AG09319 (cell line): ENCODE results near the gene ANKEF1.
"Not testable (repeated sequence)": the region's sequence is repeated elsewhere in the genome, so short reads cannot be mapped to it uniquely, and the experiment has no call there.

Experiments used
- DNase-seq: peaks from one replicate; pipeline ENCODE4 v3.0.0-alpha.2; 2010; ENCODE audit warnings: low read depth; ENCODE audit errors: extremely low read depth
- TF ChIP-seq, protein P1 (sequence below): IDR thresholded peaks from 2 replicates; pipeline ENCODE4 v1.5.1; 2011; ENCODE audit warnings: low read depth, mild to moderate bottlenecking, inconsistent platforms, low read length, moderate library complexity

The ANKEF1 gene

DNA sequence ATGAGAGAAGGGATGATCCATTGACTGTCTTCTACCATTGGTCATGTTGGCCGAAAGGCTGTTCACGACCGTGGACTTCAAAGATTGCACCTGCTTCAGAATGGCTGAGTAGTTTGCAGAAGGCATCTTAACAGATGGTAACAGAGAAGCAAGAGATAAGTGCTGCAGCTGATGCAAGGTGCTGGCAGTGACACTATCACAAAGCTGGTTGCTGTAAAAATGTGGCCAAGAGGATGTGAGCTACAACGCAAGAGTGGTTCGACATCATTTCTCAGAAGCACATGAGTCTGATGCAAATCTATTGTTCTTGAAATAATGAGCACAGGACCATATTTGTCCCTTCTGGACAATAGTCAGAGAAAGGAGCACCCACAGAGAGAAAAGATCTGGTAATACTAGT, 27.0 kb upstream of the ANKEF1 start:
- no peak for DNase-seq
- TF ChIP-seq, protein P1, sequence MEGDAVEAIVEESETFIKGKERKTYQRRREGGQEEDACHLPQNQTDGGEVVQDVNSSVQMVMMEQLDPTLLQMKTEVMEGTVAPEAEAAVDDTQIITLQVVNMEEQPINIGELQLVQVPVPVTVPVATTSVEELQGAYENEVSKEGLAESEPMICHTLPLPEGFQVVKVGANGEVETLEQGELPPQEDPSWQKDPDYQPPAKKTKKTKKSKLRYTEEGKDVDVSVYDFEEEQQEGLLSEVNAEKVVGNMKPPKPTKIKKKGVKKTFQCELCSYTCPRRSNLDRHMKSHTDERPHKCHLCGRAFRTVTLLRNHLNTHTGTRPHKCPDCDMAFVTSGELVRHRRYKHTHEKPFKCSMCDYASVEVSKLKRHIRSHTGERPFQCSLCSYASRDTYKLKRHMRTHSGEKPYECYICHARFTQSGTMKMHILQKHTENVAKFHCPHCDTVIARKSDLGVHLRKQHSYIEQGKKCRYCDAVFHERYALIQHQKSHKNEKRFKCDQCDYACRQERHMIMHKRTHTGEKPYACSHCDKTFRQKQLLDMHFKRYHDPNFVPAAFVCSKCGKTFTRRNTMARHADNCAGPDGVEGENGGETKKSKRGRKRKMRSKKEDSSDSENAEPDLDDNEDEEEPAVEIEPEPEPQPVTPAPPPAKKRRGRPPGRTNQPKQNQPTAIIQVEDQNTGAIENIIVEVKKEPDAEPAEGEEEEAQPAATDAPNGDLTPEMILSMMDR, result no peak

DNA sequence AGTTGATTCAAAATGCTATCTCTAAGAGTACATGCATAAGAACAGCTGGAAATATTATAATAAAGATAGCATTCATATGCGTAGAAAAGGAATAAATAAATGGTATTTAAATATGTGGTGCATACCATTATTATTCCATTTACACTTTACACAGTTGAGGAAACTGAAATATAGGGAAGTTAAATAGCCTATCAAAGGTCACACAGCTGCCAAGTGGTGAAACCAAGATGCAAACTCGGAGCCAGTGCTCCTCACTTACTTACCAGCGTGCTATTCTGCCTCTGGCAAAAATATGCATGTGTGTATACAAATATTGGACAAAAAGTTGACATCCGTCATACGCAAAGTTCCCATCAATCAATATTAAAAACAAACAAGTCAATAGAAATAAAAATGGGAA, 22.3 kb upstream of the ANKEF1 start:
- DNase-seq, result no peak
- TF ChIP-seq, protein P1, result no peak

DNA sequence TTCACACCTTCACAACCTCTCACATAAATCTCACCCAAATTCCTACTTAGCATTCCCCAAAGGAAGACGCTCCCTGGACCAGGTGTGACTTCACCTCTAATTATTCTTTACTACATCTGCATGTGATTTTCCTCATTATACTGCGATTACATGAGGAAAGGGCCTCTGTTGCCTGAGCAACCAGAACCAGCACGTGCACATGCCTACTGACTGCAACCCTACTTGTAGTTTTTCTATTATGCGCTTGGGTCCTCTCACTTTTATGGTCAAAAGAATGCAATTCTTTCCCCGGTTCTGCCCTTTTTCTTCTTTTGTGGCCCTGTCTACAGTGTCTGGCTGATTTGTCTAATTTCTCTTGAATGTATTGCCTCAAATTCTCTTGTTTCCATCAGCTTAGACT, 20.4 kb upstream of the ANKEF1 start:
- DNase-seq, result no peak
- TF ChIP-seq, protein P1, result no peak

DNA sequence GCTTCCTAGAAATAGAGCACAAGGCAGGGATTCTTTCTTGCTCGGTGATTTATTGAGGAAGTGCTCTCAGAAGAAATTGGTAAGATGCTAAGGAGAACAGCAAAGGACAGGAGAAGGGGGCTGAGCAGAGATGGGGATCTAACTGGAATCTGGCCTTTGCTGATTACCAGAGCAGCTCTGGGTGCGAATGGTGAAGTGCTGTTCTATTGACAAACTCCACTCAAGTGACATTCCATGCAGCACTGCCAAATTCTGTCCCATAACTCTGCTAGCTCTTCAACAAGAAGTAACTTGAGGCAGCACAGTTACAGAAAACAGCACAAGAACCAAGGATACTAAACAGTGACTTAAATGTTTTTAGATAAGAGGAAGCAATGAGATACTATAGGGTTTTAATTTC, 13.8 kb upstream of the ANKEF1 start:
- TF ChIP-seq, protein P1, result no peak
- no peak for DNase-seq

DNA sequence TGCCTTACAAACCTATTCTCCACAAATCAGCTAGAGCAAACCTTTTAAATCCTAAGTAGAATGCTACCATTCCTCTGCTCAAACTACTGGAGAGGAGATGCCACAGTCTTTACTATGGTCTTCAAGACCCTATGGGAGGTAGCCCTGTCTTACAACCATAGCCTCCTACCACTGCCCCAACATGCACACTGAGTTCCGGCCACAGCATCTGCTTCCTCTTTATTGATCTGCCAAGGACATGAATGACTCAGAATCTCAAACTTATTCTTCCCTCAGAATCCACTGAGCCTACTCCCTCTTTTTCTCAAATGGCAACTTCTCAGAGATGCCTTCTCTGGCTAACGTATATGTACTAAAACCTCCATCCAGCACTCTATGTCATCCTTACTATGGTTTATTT, 12.2 kb upstream of the ANKEF1 start:
- DNase-seq, result no peak
- TF ChIP-seq, protein P1, result no peak

DNA sequence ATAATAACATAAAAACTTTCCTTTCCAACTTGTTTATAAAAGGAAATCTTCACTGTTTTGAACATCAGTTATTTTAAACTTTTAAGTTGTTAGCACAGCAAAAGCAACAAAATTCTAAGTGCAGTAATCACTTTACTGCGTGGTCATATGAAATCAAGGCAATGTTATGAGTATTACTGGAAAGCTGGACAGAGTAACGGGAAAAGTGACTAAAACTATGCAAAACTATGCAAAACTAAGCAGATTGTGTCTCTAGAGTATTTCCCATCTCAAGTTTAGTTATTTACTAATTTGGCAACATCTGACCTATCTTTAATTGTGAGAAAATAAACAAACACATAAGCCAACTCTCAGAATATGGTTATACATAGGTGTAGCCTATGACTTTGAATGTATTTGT, 10.9 kb upstream of the ANKEF1 start:
- TF ChIP-seq, protein P1, result no peak
- DNase-seq, result no peak

DNA sequence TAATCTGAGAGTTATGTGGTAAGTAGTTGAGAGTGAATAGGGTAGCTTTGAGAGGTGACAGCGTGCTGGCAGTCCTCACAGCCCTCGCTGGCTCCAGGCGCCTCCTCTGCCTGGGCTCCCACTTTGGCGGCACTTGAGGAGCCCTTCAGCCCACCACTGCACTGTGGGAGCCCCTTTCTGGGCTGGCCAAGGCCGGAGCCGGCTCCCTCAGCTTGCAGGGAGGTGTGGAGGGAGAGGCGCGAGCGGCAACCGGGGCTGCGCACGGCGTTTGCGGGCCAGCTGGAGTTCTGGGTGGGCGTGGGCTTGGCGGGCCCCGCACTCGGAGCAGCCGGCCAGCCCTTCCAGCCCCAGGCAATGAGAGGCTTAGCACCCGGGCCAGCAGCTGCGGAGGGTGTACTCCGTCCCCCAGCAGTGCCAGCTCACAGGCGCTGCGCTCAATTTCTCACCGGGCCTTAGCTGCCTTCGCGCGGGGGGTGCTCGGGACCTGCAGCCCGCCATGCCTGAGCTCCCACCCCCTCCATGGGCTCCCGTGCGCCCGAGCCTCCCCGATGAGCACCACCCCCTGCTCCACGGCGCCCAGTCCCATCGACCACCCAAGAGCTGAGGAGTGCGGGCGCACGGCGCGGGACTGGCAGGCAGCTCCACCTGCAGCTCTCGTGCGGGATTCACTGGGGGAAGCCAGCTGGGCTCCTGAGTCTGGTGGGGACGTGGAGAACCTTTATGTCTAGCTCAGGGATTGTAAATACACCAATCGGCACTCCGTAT, 3.2 kb upstream of the ANKEF1 start:
- not testable (repeated sequence) for DNase-seq

DNA sequence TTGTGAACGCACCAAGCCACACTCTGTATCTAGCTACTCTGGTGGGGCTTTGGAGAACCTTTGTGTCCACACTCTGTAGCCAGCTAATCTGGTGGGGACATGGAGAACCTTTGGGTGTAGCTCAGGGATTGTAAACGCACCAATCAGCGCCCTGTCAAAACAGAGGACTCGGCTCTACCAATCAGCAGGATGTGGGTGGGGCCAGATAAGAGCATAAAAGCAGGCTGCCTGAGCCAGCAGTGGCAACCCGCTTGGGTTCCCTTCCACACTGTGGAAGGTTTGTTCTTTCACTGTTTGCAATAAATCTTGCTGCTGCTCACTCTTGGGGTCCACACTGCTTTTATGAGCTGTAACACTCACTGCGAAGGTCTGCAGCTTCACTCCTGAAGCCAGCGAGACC, 2.5 kb upstream of the ANKEF1 start:
- DNase-seq, result not testable (repeated sequence)
